A673 (cell line): Measurements from ENCODE around the gene UTS2R. TPM values are rescaled to one million over a fixed set of nuclear protein-coding genes. Genes with fewer than 3 reads are reported as not detected.
A peak's percentile ranks its signal among the peaks of the same experiment; 100 is the strongest.

Experiments
- BruUV-seq: library from RNA; stranded (reverse); fragments of 400-500 nt; replicated peaks from 2 replicates; lab custom pipeline; 2021; lab: Mats Ljungman, UMichigan
- CTCF ChIA-PET: fragments of 300-600 bp; sonication (Branson Sonifier 250); formaldehyde crosslinking; loops from one replicate; lab custom pipeline; 2022; ENCODE audit warnings: antibody characterized with exemption; lab: Charles Lee
- POLR2A ChIA-PET: fragments of 300-600 bp; sonication (Branson Sonifier 250); formaldehyde crosslinking; loops from one replicate; lab custom pipeline; 2022; ENCODE audit warnings: antibody characterized with exemption; ENCODE audit not compliant: low non-redundant PET; lab: Charles Lee
- DNase-seq: peaks from one replicate; pipeline ENCODE4 v3.0.0-alpha.2; 2015; ENCODE audit warnings: low spot score
- H3K27ac ChIP-seq: fragments of 200-600 bp; sonication (generic); 2 replicates; pipeline ENCODE4 v1.5.1; 2016; ENCODE audit warnings: mixed run types, low read depth, mild to moderate bottlenecking, mixed read lengths, antibody characterized with exemption, low read length; ENCODE audit not compliant: poor library complexity, severe bottlenecking
- H3K27me3 ChIP-seq: fragments of 200-600 bp; sonication (generic); replicated peaks from 2 replicates; pipeline ENCODE4 v1.6.1; 2017; ENCODE audit warnings: mixed run types, low read depth, mild to moderate bottlenecking, mixed read lengths, antibody characterized with exemption, low read length; ENCODE audit not compliant: insufficient read depth, poor library complexity
- H3K36me3 ChIP-seq: fragments of 200-600 bp; sonication (generic); 2 replicates; pipeline ENCODE4 v1.6.1; 2016; ENCODE audit warnings: mixed run types, mild to moderate bottlenecking, mixed read lengths, antibody characterized with exemption, low read length; ENCODE audit not compliant: insufficient read depth, poor library complexity, severe bottlenecking
- H3K4me1 ChIP-seq: fragments of 200-600 bp; sonication (generic); 2 replicates; pipeline ENCODE4 v1.6.1; 2017; ENCODE audit warnings: mixed run types, mild to moderate bottlenecking, mixed read lengths, antibody characterized with exemption, low read length; ENCODE audit not compliant: insufficient read depth, poor library complexity, severe bottlenecking
- H3K4me3 ChIP-seq: fragments of 200-600 bp; sonication (generic); 2 replicates; pipeline ENCODE4 v1.5.1; 2016; ENCODE audit warnings: low read depth, mixed run types, mild to moderate bottlenecking, mixed read lengths, low read length; ENCODE audit not compliant: poor library complexity, severe bottlenecking
- H3K9me3 ChIP-seq: fragments of 200-600 bp; sonication (generic); 2 replicates; pipeline ENCODE4 v1.6.1; 2016; ENCODE audit warnings: mixed run types, low read depth, mild to moderate bottlenecking, mixed read lengths, antibody characterized with exemption, low read length; ENCODE audit not compliant: poor library complexity, severe bottlenecking
- EZH2 ChIP-seq: fragments of 200-600 bp; sonication (generic); IDR thresholded peaks from 2 replicates; pipeline ENCODE4 v1.6.1; 2017; ENCODE audit warnings: borderline replicate concordance, low read depth, mild to moderate bottlenecking, mixed read lengths, antibody characterized with exemption, low read length; ENCODE audit not compliant: poor library complexity, severe bottlenecking
- intact Hi-C: fragments of 100-400 bp; cut with micrococcal nuclease; formaldehyde crosslinking; loops from one replicate; pipeline ENCODE4 v1.10.0; 2022; ENCODE audit not compliant: unreplicated experiment
- total RNA-seq: library from RNA; stranded (reverse); gene quantifications from 2 replicates; pipeline ENCODE4 v1.2.3, GENCODE V29; 2021
- TF ChIP-seq, protein P1 (sequence below): fragments of 300-800, 200-600 bp; sonication (generic); conservative IDR thresholded peaks from 2 replicates; pipeline ENCODE4 v1.5.1; 2017; ENCODE audit warnings: low read depth, mild to moderate bottlenecking, antibody characterized with exemption, low read length, moderate library complexity, mixed read lengths

The UTS2R gene
- total RNA-seq, 1 experiment from 2014 or later: 0.58 TPM

DNA sequence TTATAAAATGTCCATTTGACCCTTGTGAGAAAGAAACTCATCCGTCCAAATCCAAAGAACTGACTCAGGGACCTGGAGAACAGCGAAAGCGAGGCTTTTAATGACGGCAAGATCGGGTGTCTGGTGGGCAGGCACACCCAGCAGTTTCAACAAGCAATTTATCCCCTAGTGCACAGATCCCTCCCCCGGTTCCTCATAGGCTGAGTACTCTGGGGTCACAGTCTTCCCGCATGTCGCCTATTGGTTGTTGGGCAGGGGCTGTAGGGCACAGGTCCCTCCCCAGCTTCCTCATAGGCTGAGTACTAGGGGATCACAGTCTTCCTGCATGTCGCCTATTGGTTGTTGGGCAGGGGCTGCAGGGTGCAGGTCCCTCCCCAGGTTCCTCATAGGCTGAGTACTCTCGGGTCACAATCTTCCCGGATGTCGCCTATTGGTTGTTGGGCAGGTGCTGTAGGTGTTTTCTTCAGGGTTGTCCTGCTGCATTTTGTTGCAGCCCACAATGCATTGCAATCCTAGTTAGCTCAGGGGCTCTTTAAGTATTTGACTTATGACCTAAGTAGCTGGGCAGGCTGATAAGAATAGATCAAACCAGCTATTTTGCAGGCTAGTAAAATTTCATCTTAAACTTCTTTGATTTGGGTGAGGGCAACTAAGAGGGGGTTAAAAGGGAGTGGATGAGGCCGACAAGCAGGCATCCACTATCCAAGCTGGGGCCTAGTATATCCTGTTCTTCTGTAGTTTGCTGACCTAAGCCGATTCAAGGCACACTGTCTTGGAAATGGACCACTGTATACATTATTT, 3.6 kb upstream of the UTS2R start:
- peaks cover 16% of the 10 kb centered on the region for H3K4me1 ChIP-seq
- no peaks in the 10 kb centered on the region for H3K9me3 ChIP-seq
- H3K27me3 ChIP-seq: peaks cover 4% of the 10 kb centered on the region
- ChIA-PET POLR2A (interaction anchor here (0.6 kb wide), 1 partner anchor 71 kb away, joined by 5 read pairs; no protein-coding TSS in a partner anchor), CTCF (no interaction called here)
- H3K4me3 ChIP-seq: peak overlapping the region; percentile 17
- no peaks in the 10 kb centered on the region for H3K36me3 ChIP-seq
- no peak overlapping the region for H3K27ac ChIP-seq
- BruUV-seq: no TSS peak
- intact Hi-C loops: loop anchor here (5.0 kb wide), 1 partner anchor 44 kb away; no protein-coding TSS in a partner anchor
- no peak for TF ChIP-seq EZH2
- TF ChIP-seq, protein P1, sequence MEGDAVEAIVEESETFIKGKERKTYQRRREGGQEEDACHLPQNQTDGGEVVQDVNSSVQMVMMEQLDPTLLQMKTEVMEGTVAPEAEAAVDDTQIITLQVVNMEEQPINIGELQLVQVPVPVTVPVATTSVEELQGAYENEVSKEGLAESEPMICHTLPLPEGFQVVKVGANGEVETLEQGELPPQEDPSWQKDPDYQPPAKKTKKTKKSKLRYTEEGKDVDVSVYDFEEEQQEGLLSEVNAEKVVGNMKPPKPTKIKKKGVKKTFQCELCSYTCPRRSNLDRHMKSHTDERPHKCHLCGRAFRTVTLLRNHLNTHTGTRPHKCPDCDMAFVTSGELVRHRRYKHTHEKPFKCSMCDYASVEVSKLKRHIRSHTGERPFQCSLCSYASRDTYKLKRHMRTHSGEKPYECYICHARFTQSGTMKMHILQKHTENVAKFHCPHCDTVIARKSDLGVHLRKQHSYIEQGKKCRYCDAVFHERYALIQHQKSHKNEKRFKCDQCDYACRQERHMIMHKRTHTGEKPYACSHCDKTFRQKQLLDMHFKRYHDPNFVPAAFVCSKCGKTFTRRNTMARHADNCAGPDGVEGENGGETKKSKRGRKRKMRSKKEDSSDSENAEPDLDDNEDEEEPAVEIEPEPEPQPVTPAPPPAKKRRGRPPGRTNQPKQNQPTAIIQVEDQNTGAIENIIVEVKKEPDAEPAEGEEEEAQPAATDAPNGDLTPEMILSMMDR: no peak
- DNase-seq: peak; percentile 88

DNA sequence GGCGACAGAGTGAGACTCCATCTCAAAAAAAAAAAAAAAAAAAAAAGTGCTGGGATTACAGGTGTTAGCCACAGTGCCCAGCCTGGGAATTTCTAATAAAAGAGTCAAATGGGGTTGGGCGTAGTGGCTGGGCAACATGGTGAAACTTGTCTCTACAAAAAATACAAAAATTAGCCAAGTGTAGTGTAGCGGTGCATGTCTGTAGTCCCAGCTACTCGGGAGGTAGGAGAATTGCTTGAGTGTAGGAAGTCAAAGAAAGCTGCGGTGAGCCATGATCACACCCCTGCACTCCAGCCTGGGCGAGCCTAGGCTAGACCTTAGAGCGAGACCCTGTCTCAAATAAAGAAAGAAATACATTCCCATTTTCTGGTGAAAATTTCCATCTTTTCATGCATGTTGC, 2.4 kb upstream of the UTS2R start:
- ChIA-PET POLR2A (interaction anchor here (0.8 kb wide), 1 partner anchor 54 kb away, joined by 13 read pairs; no protein-coding TSS in a partner anchor), CTCF (no interaction called here)
- Histone ChIP-seq H3K4me1 (peaks cover 19% of the 10 kb centered on the region), H3K4me3 (no peak overlapping the region), H3K27ac (no peak overlapping the region), H3K9me3 (no peaks in the 10 kb centered on the region), H3K27me3 (peaks cover 4% of the 10 kb centered on the region), H3K36me3 (no peaks in the 10 kb centered on the region)
- no peak for DNase-seq
- intact Hi-C loops: loop anchor here (5.0 kb wide), 1 partner anchor 43 kb away; no protein-coding TSS in a partner anchor
- TF ChIP-seq EZH2: no peak
- TF ChIP-seq, protein P1: no peak
- BruUV-seq: no TSS peak

DNA sequence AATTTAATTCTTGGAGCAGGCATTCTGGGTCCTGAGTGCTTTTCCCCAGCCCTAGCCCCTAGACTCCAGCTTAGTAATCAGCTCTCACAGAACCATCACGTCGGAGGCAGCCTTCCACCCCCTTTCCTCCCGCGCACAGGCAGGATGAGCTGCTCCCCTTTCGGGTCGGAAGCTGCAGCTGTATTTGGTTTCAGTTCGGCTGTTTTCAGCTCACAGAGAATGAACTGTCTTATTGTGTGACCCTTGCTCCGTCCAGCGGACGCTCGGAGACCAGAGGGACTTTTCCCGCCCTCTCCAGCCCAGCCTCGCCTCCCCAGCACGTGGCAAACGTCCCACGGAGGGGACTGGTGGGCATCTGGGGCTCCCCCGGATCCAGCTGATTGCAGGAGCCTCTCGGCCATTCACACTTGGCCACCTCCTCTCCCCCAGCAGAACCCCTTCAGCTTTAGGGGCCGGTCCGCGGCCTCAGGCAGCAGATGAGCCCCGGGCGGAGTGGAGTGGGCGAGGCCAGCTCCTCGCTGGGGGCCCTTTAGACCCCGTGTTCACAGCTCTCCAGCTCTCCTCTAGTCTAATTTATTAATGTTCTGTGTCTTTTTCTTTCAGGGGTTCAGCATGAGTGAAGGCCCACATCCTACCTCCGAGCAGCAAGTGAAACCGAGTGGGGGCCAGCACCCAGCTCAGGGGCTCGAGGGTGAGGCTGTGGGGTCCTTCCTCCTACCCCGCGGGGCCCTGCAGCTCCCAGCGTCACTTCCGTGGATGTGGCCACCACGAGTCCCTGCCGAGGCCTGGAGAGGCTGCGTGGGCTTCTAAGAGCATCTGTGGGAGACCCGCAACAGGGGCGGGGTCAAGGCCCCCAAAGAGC, 863 bp upstream of the UTS2R start:
- no peaks in the 10 kb centered on the region for H3K36me3 ChIP-seq
- POLR2A ChIA-PET: no interaction called here
- TF ChIP-seq, protein P1: no peak
- no peak for TF ChIP-seq EZH2
- H3K27ac ChIP-seq: no peak overlapping the region
- H3K27me3 ChIP-seq: peaks cover 4% of the 10 kb centered on the region
- BruUV-seq: no TSS peak
- no peaks in the 10 kb centered on the region for H3K9me3 ChIP-seq
- intact Hi-C loops: no loop called here
- H3K4me3 ChIP-seq: peak overlapping the region; percentile 44
- CTCF ChIA-PET: no interaction called here
- peaks cover 17% of the 10 kb centered on the region for H3K4me1 ChIP-seq
- DNase-seq: no peak
